ENCODE measurements around the gene MBNL3. TPM values are rescaled to one million over a fixed set of nuclear protein-coding genes. Genes with fewer than 3 reads are reported as not detected.
"Not testable (repeated sequence)": the region's sequence is repeated elsewhere in the genome, so short reads cannot be mapped to it uniquely, and the experiment has no call there.

The MBNL3 gene
- total RNA-seq, 2 experiments from 2014 or later = 30.0 TPM

GRCh38 chrX:132364313-132364712, 124.5 kb downstream of the MBNL3 start:
- POLR2A ChIA-PET = no interaction called here
- DNase-seq (no peak), ATAC-seq (no peak)
- CTCF ChIA-PET = interaction anchor here (1.3 kb wide), 1 partner anchor 9 kb away, joined by 3 read pairs; no protein-coding TSS in a partner anchor
- no peak overlapping the region for H3K4me3 Mint-ChIP-seq
- no peak overlapping the region for H3K27ac Mint-ChIP-seq
- H3K36me3 Mint-ChIP-seq (ENCODE audit: low read depth) = no peaks in the 10 kb centered on the region
- H3K27me3 Mint-ChIP-seq (ENCODE audit: low read depth) = no peaks in the 10 kb centered on the region
- H3K9me3 Mint-ChIP-seq (ENCODE audit: insufficient read depth) = no peaks in the 10 kb centered on the region
- no peaks in the 10 kb centered on the region for H3K4me1 Mint-ChIP-seq (ENCODE audit: low read depth)

GRCh38 chrX:132353430-132353829, 135.4 kb downstream of the MBNL3 start:
- Mint-ChIP-seq H3K9me3 (ENCODE audit: insufficient read depth) (no peaks in the 10 kb centered on the region), H3K4me3 (no peak overlapping the region), H3K36me3 (ENCODE audit: low read depth) (no peaks in the 10 kb centered on the region), H3K27ac (no peak overlapping the region), H3K27me3 (ENCODE audit: low read depth) (no peaks in the 10 kb centered on the region), H3K4me1 (ENCODE audit: low read depth) (no peaks in the 10 kb centered on the region)
- ChIA-PET CTCF (no interaction called here), POLR2A (no interaction called here)
- ATAC-seq (no peak), DNase-seq (no peak)

GRCh38 chrX:132336172-132336571, 152.7 kb downstream of the MBNL3 start:
- H3K9me3 Mint-ChIP-seq (ENCODE audit: insufficient read depth) = no peaks in the 10 kb centered on the region
- DNase-seq (no peak), ATAC-seq (no peak)
- POLR2A ChIA-PET = no interaction called here
- H3K27me3 Mint-ChIP-seq (ENCODE audit: low read depth) = no peaks in the 10 kb centered on the region
- H3K4me1 Mint-ChIP-seq (ENCODE audit: low read depth) = no peaks in the 10 kb centered on the region
- CTCF ChIA-PET = no interaction called here
- H3K27ac Mint-ChIP-seq = no peak overlapping the region
- no peak overlapping the region for H3K4me3 Mint-ChIP-seq
- H3K36me3 Mint-ChIP-seq (ENCODE audit: low read depth) = no peaks in the 10 kb centered on the region

DNA sequence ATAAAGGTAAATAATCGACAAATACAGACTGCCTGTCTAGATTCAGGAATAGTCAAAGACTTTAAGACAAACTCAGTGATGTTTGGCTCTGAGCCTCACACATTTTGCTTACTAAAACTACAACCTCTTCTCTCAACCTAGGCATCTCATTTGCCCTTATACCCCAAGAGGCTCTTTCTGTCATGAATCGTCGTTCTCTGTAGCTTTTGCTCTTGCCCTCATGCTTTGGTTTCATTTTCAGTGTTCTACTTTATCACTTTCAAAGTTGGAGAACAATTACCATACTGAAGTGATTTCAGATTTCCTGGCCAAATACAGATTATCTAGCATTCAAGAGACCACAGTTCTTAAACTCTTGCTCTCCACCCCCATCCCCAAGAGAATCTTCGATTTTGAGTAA, 155.5 kb downstream of the MBNL3 start:
- Mint-ChIP-seq H3K27me3 (ENCODE audit: low read depth) (no peaks in the 10 kb centered on the region), H3K4me3 (no peak overlapping the region), H3K4me1 (ENCODE audit: low read depth) (no peaks in the 10 kb centered on the region), H3K36me3 (ENCODE audit: low read depth) (no peaks in the 10 kb centered on the region), H3K9me3 (ENCODE audit: insufficient read depth) (no peaks in the 10 kb centered on the region), H3K27ac (no peak overlapping the region)
- CTCF ChIA-PET = no interaction called here
- POLR2A ChIA-PET = no interaction called here
- ATAC-seq = no peak
- no peak for DNase-seq

DNA sequence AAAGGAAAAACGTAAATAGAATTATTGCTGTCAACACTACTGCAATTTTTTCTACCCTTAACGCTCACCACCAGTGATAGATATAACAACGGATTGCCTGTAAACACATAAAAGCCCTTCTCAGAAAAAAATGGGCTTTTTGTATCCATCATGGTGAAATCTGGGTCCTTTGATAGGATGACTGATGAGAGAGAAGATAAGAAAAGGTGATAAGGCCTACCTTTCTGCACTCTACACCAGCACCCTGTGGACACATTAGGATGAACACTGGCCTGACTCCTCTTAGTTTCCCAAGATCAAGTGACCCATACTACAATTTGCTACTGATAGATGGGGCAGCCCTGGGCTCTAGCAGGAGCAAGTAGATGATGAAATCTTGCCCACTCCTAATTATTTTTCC, 157.3 kb downstream of the MBNL3 start:
- Mint-ChIP-seq H3K27me3 (ENCODE audit: low read depth) (no peaks in the 10 kb centered on the region), H3K27ac (no peak overlapping the region), H3K36me3 (ENCODE audit: low read depth) (no peaks in the 10 kb centered on the region), H3K9me3 (ENCODE audit: insufficient read depth) (no peaks in the 10 kb centered on the region), H3K4me3 (no peak overlapping the region), H3K4me1 (ENCODE audit: low read depth) (no peaks in the 10 kb centered on the region)
- ChIA-PET CTCF (no interaction called here), POLR2A (no interaction called here)
- no peak for DNase-seq
- no peak for ATAC-seq

- no peaks in the 10 kb centered on the region for H3K4me1 Mint-ChIP-seq (ENCODE audit: low read depth)
- DNase-seq (no peak), ATAC-seq (no peak)
- H3K4me3 Mint-ChIP-seq = no peak overlapping the region
- no peaks in the 10 kb centered on the region for H3K27me3 Mint-ChIP-seq (ENCODE audit: low read depth)
- POLR2A ChIA-PET = no interaction called here
- no peaks in the 10 kb centered on the region for H3K9me3 Mint-ChIP-seq (ENCODE audit: insufficient read depth)
- H3K36me3 Mint-ChIP-seq (ENCODE audit: low read depth) = no peaks in the 10 kb centered on the region
- CTCF ChIA-PET = no interaction called here
- no peak overlapping the region for H3K27ac Mint-ChIP-seq
These were observed 157.8 kb downstream of the MBNL3 start for GRCh38 chrX:132331000-132331399.

- DNase-seq = no peak
- H3K27me3 Mint-ChIP-seq (ENCODE audit: low read depth) = no peaks in the 10 kb centered on the region
- ChIA-PET CTCF (no interaction called here), POLR2A (no interaction called here)
- no peaks in the 10 kb centered on the region for H3K4me1 Mint-ChIP-seq (ENCODE audit: low read depth)
- H3K9me3 Mint-ChIP-seq (ENCODE audit: insufficient read depth) = no peaks in the 10 kb centered on the region
- H3K4me3 Mint-ChIP-seq = no peak overlapping the region
- no peaks in the 10 kb centered on the region for H3K36me3 Mint-ChIP-seq (ENCODE audit: low read depth)
- ATAC-seq = no peak
- H3K27ac Mint-ChIP-seq = no peak overlapping the region
These were observed 158.6 kb downstream of the MBNL3 start for GRCh38 chrX:132330156-132330729.

- H3K36me3 Mint-ChIP-seq (ENCODE audit: low read depth); H3K4me3 Mint-ChIP-seq; H3K27ac Mint-ChIP-seq; CTCF ChIA-PET; ATAC-seq; H3K9me3 Mint-ChIP-seq (ENCODE audit: insufficient read depth); H3K4me1 Mint-ChIP-seq (ENCODE audit: low read depth); H3K27me3 Mint-ChIP-seq (ENCODE audit: low read depth); DNase-seq; POLR2A ChIA-PET: not testable (repeated sequence)
These were observed 161.9 kb downstream of the MBNL3 start for GRCh38 chrX:132326960-132327359.

Measured in activated CD8-positive, alpha-beta T cell treated with anti-CD3 and anti-CD28 coated beads, Interleukin-2, amount 10 ng/mL, durations not matched to agents 7 days and 5 days (primary cell).